ENCODE data around the gene ZNF276. TPM values are rescaled to one million over a fixed set of nuclear protein-coding genes. Genes with fewer than 3 reads are reported as not detected.

Gene ZNF276
- total and polyA plus RNA-seq, 2 donors (not counting 1 experiment from before 2014, with no cell fraction given): 82.7 to 110 TPM

GRCh38 chr16:89729293-89729692 is 8.0 kb downstream of the ZNF276 start:
- Histone ChIP-seq H3K9ac (ENCODE audit: low read length) (no peak overlapping the region), H3K4me3 (ENCODE audit: control extremely low read depth in 1 of 5, extremely low read depth in 1 of 5, insufficient read depth in 1 of 5, low read depth in 2 of 5, low read length in 4 of 5) (no peak overlapping the region), H3K27me3 (replicated peaks in 1 of 4; ENCODE audit: control extremely low read depth in 1 of 4, control insufficient read depth in 3 of 4, insufficient read depth in 4 of 4, low read length in 3 of 4) (no peaks in the 10 kb centered on the region), H3K27ac (ENCODE audit: low read length in 2 of 2) (no peak overlapping the region), H3K36me3 (replicated peaks in 1 of 2; ENCODE audit: control extremely low read depth in 1 of 2, control insufficient read depth in 1 of 2, extremely low read depth in 1 of 2, insufficient read depth in 2 of 2, low read length in 1 of 2) (peaks cover 0 to 76% of the 10 kb centered on the region in 2 experiments), H3K9me3 (ENCODE audit: control extremely low read depth in 1 of 3, control insufficient read depth in 2 of 3, insufficient read depth in 1 of 3, low read length in 2 of 3) (no peaks in the 10 kb centered on the region), H2AFZ (ENCODE audit: insufficient read depth, low read depth, low read length, poor library complexity, severe bottlenecking) (no peak overlapping the region), H3K4me2 (replicated peaks; ENCODE audit: low read depth, low read length, poor library complexity, severe bottlenecking) (no peak overlapping the region), H3K79me2 (ENCODE audit: control insufficient read depth, insufficient read depth, low read length) (peaks cover 98% of the 10 kb centered on the region), H3K4me1 (ENCODE audit: control insufficient read depth in 2 of 2, insufficient read depth in 2 of 2, low read length in 2 of 2) (peaks cover 3 to 4% of the 10 kb centered on the region in 2 donors), H4K20me1 (ENCODE audit: control insufficient read depth, insufficient read depth, low read length, poor library complexity, severe bottlenecking) (peaks cover 91% of the 10 kb centered on the region)
- CTCF ChIA-PET: interaction anchor here (1.6 kb wide), 1 partner anchor 23 kb away, joined by 3 read pairs; no protein-coding TSS in a partner anchor
- intact Hi-C loops (cut with micrococcal nuclease): no loop called here
- ATAC-seq (ENCODE audit: low read depth) (no peak), DNase-seq (no peak)
- H3K27ac Mint-ChIP-seq: no peak overlapping the region
- H3K9me3 Mint-ChIP-seq (ENCODE audit: insufficient read depth): no peaks in the 10 kb centered on the region
- H3K4me1 Mint-ChIP-seq: peaks cover 10% of the 10 kb centered on the region
- TF ChIP-seq EZH2 (IDR thresholded peaks at IDR 0.05; ENCODE audit: borderline replicate concordance, insufficient read depth, low read depth, low read length, poor library complexity, severe bottlenecking) (no peak), CTCF (IDR thresholded peaks at IDR 0.05) (no peak)
- POLR2A ChIA-PET: no interaction called here
- no peaks in the 10 kb centered on the region for H3K27me3 Mint-ChIP-seq
- H3K4me3 Mint-ChIP-seq: no peak overlapping the region
- WGBS (ENCODE audit: insufficient coverage): 97% methylated on average over 18 of the region's 18 CpGs

GRCh38 chr16:89729863-89730593 is 8.7 kb downstream of the ZNF276 start:
- no peak overlapping the region for H3K4me2 ChIP-seq (replicated peaks; ENCODE audit: low read depth, low read length, poor library complexity, severe bottlenecking)
- H2AFZ ChIP-seq (ENCODE audit: insufficient read depth, low read depth, low read length, poor library complexity, severe bottlenecking): no peak overlapping the region
- no peak overlapping the region for H3K9ac ChIP-seq (ENCODE audit: low read length)
- H4K20me1 ChIP-seq (ENCODE audit: control insufficient read depth, insufficient read depth, low read length, poor library complexity, severe bottlenecking): peaks cover 87% of the 10 kb centered on the region
- H3K36me3 ChIP-seq (replicated peaks in 1 of 2; ENCODE audit: control extremely low read depth in 1 of 2, control insufficient read depth in 1 of 2, extremely low read depth in 1 of 2, insufficient read depth in 2 of 2, low read length in 1 of 2): peaks cover 0 to 76% of the 10 kb centered on the region in 2 experiments
- H3K4me1 ChIP-seq (ENCODE audit: control insufficient read depth in 2 of 2, insufficient read depth in 2 of 2, low read length in 2 of 2): no peaks in the 10 kb centered on the region
- DNase-seq (no peak), ATAC-seq (ENCODE audit: low read depth) (no peak)
- Mint-ChIP-seq H3K4me3 (no peak overlapping the region), H3K9me3 (ENCODE audit: insufficient read depth) (no peaks in the 10 kb centered on the region), H3K27me3 (no peaks in the 10 kb centered on the region), H3K27ac (no peak overlapping the region), H3K4me1 (peaks cover 8% of the 10 kb centered on the region)
- intact Hi-C loops (cut with micrococcal nuclease): no loop called here
- ChIA-PET CTCF (no interaction called here), POLR2A (no interaction called here)
- no peaks in the 10 kb centered on the region for H3K27me3 ChIP-seq (replicated peaks in 1 of 4; ENCODE audit: control extremely low read depth in 1 of 4, control insufficient read depth in 3 of 4, insufficient read depth in 4 of 4, low read length in 3 of 4)
- H3K27ac ChIP-seq (ENCODE audit: low read length in 2 of 2): no peak overlapping the region
- TF ChIP-seq CTCF (IDR thresholded peaks at IDR 0.05) (no peak), EZH2 (IDR thresholded peaks at IDR 0.05; ENCODE audit: borderline replicate concordance, insufficient read depth, low read depth, low read length, poor library complexity, severe bottlenecking) (no peak)
- no peak overlapping the region for H3K4me3 ChIP-seq (ENCODE audit: control extremely low read depth in 1 of 5, extremely low read depth in 1 of 5, insufficient read depth in 1 of 5, low read depth in 2 of 5, low read length in 4 of 5)
- WGBS (ENCODE audit: insufficient coverage): 97% methylated on average over 13 of the region's 14 CpGs
- H3K9me3 ChIP-seq (ENCODE audit: control extremely low read depth in 1 of 3, control insufficient read depth in 2 of 3, insufficient read depth in 1 of 3, low read length in 2 of 3): no peaks in the 10 kb centered on the region
- H3K79me2 ChIP-seq (ENCODE audit: control insufficient read depth, insufficient read depth, low read length): peaks cover 90% of the 10 kb centered on the region

All from B cell (primary cell).